GM18870 (cell line): ENCODE results near the gene EGFL7.

ENCODE experiments used
- ATAC-seq: cut with Tn5 transposase; IDR thresholded peaks from one replicate; pipeline ENCODE4 v1.9.1; 2021; ENCODE audit warnings: moderate library complexity; ENCODE audit not compliant: unreplicated experiment

EGFL7 gene

GRCh38 chr9:136662656-136663581 is at the start of gene EGFL7:
Gene EGFL7 (plus strand): TSS chr9:136662916. CDS start chr9:136668283, 5,367 bp downstream.
- ATAC-seq, result no peak

GRCh38 chr9:136613824-136614371 is 48.8 kb upstream of the EGFL7 start:
- ATAC-seq, result no peak

GRCh38 chr9:136614372-136614922 is 48.3 kb upstream of the EGFL7 start:
- no peak for ATAC-seq

GRCh38 chr9:136614967-136615623 is 47.6 kb upstream of the EGFL7 start:
- no peak for ATAC-seq

- no peak for ATAC-seq
Measured at GRCh38 chr9:136615631-136616306, 46.9 kb upstream of the EGFL7 start.

GRCh38 chr9:136616307-136616635 is 46.4 kb upstream of the EGFL7 start:
- ATAC-seq, result no peak

- no peak for ATAC-seq
Measured at GRCh38 chr9:136616948-136617695, 45.6 kb upstream of the EGFL7 start.

GRCh38 chr9:136617746-136618579 is 44.8 kb upstream of the EGFL7 start:
- no peak for ATAC-seq

GRCh38 chr9:136618580-136619547 is 43.9 kb upstream of the EGFL7 start:
- no peak for ATAC-seq

- ATAC-seq, result no peak
Measured at GRCh38 chr9:136619742-136620440, 42.8 kb upstream of the EGFL7 start.

GRCh38 chr9:136620441-136621018 is 42.2 kb upstream of the EGFL7 start:
- no peak for ATAC-seq

GRCh38 chr9:136621019-136621733 is 41.5 kb upstream of the EGFL7 start:
- ATAC-seq, result no peak

- no peak for ATAC-seq
Measured at GRCh38 chr9:136621734-136622093, 41.0 kb upstream of the EGFL7 start.

GRCh38 chr9:136622538-136622948 is 40.2 kb upstream of the EGFL7 start:
- no peak for ATAC-seq

- ATAC-seq, result no peak
Measured at GRCh38 chr9:136623016-136623841, 39.5 kb upstream of the EGFL7 start.

- no peak for ATAC-seq
Measured at GRCh38 chr9:136623842-136624183, 38.9 kb upstream of the EGFL7 start.
